HepG2 (cell line): ENCODE measurements around the gene SLIT3. TPM values are rescaled to one million over a fixed set of nuclear protein-coding genes. Genes with fewer than 3 reads are reported as not detected.

ENCODE experiments used
- ATAC-seq: fragments of 200-7000 bp; cut with Tn5 transposase; 3 replicates; pipeline ENCODE4 v1.9.1; 2020; ENCODE audit warnings: mild to moderate bottlenecking, moderate library complexity
- BruUV-seq: library from RNA; stranded (reverse); fragments of 400-500 nt; replicated peaks from 2 replicates; lab custom pipeline; 2021; lab: Mats Ljungman, UMichigan
- CTCF ChIA-PET: fragments of 300-600 bp; formaldehyde crosslinking; extraction: SDS; loops from one replicate; lab custom pipeline; 2021; ENCODE audit warnings: low total read pairs, inconsistent platforms, low intra/inter-chr PET ratio; lab: Yijun Ruan, JAX
- POLR2A ChIA-PET: fragments of 350-600 bp; sonication (Branson Sonifier 250); formaldehyde crosslinking; loops from one replicate; lab custom pipeline; 2020; ENCODE audit warnings: antibody characterized with exemption, inconsistent platforms; lab: Yijun Ruan, JAX
- DNase-seq: peaks from one replicate; pipeline ENCODE4 v3.0.0-alpha.2; 2015; ENCODE audit warnings: low spot score
- FAIRE-seq: peaks from 3 replicates; lab custom pipeline; 2011; peaks lifted over from hg19 to GRCh38; lab: Jason Lieb, UNC
- H2AFZ ChIP-seq: one replicate; pipeline ENCODE4 v1.6.1; 2011; ENCODE audit warnings: low read length, inconsistent platforms
- H3K27ac ChIP-seq: fragments of 300-600 bp; 3 replicates; pipeline ENCODE4 v1.8.0; 2011; ENCODE audit warnings: mixed run types, mild to moderate bottlenecking, mixed read lengths, low read length, inconsistent platforms; ENCODE audit not compliant: insufficient read depth; ENCODE audit errors: extremely low read length
- H3K27me3 ChIP-seq, 2 experiments: fragments of 200-600 bp in 1 of 2; 2 replicates in 1 of 2; 3 replicates in 1 of 2; pipeline versions ENCODE4 v1.6.0 to v1.8.0; 2011; ENCODE audit warnings: low read length in 2 of 2, mild to moderate bottlenecking in 2 of 2, moderate library complexity in 2 of 2, inconsistent platforms in 1 of 2; ENCODE audit not compliant: insufficient read depth in 2 of 2, control insufficient read depth in 1 of 2
- H3K36me3 ChIP-seq, 2 experiments: fragments of 200-600 bp in 1 of 2; replicated peaks in 1 of 2; 2 replicates in 1 of 2; 3 replicates in 1 of 2; pipeline versions ENCODE4 v1.5.1 to v1.8.0; 2011; ENCODE audit warnings: low read length in 2 of 2, inconsistent platforms in 1 of 2; ENCODE audit not compliant: insufficient read depth in 2 of 2, control insufficient read depth in 1 of 2
- H3K4me1 ChIP-seq: 2 replicates; pipeline ENCODE4 v1.5.1; 2012; ENCODE audit warnings: low read length, inconsistent platforms; ENCODE audit not compliant: insufficient read depth
- H3K4me2 ChIP-seq: 2 replicates; pipeline ENCODE4 v1.6.0; 2011; ENCODE audit warnings: low read depth, low read length, inconsistent platforms
- H3K4me3 ChIP-seq, 3 experiments: fragments of 200-600 bp in 1 of 3; sonication (generic), shearing (Covaris generic) in 1 of 3; replicated peaks in 1 of 3; 2 replicates each; pipeline ENCODE4 v1.5.1; 2011 to 2016; ENCODE audit warnings: low read length in 3 of 3, inconsistent platforms in 2 of 3, low read depth in 2 of 3, mild to moderate bottlenecking in 2 of 3, control low read depth in 1 of 3, mixed read lengths in 1 of 3; ENCODE audit not compliant: insufficient read depth in 1 of 3
- H3K79me2 ChIP-seq: one replicate; pipeline ENCODE4 v1.6.1; 2011; ENCODE audit warnings: low read length, inconsistent platforms; ENCODE audit not compliant: insufficient read depth
- H3K9ac ChIP-seq: 2 replicates; pipeline ENCODE4 v1.6.0; 2011; ENCODE audit warnings: mild to moderate bottlenecking, low read depth, low read length, inconsistent platforms; ENCODE audit not compliant: insufficient read depth
- H3K9me3 ChIP-seq: 2 replicates; pipeline ENCODE4 v1.5.1; 2012; ENCODE audit warnings: mild to moderate bottlenecking, low read length
- H4K20me1 ChIP-seq: 2 replicates; pipeline ENCODE4 v1.6.0; 2011; ENCODE audit warnings: inconsistent platforms, mild to moderate bottlenecking, low read length, moderate library complexity; ENCODE audit not compliant: insufficient read depth
- GMEB2 ChIP-seq: IDR thresholded peaks from 2 replicates; pipeline ENCODE4 v1.6.1; 2016; ENCODE audit warnings: missing biosample characterization, missing genetic modification reagents, low read depth
- HOXA7 ChIP-seq: sonication (generic); formaldehyde crosslinking; IDR thresholded peaks from 2 replicates; pipeline ENCODE4 v1.8.1; 2022; ENCODE audit warnings: mild to moderate bottlenecking, missing genetic modification reagents, moderate library complexity
- NR2F1 ChIP-seq, 2 experiments: fragments of 450-650 bp in 1 of 2; formaldehyde crosslinking in 1 of 2; IDR thresholded peaks; 2 replicates each; pipeline versions ENCODE4 v1.5.0 to v1.6.1; 2016 to 2020; ENCODE audit warnings: mild to moderate bottlenecking in 1 of 2, missing compliant biosample characterization in 1 of 2, missing genetic modification reagents in 1 of 2, moderate library complexity in 1 of 2
- SALL2 ChIP-seq: sonication (generic); formaldehyde crosslinking; IDR thresholded peaks from 2 replicates; pipeline ENCODE4 v1.8.1; 2023; ENCODE audit warnings: mild to moderate bottlenecking, missing genetic modification reagents, inconsistent platforms
- SRSF1 ChIP-seq: fragments of 200-400 bp; formaldehyde crosslinking; optimal IDR thresholded peaks from 2 replicates; pipeline ENCODE3; 2017; ENCODE audit warnings: mild to moderate bottlenecking, low read depth, low read length, moderate library complexity
- ZBTB38 ChIP-seq: sonication (generic); formaldehyde crosslinking; IDR thresholded peaks from 2 replicates; pipeline ENCODE4 v1.5.1; 2020; ENCODE audit warnings: mild to moderate bottlenecking, missing genetic modification reagents
- ZEB1 ChIP-seq: IDR thresholded peaks from 2 replicates; pipeline ENCODE4 v1.6.1; 2012; ENCODE audit warnings: mild to moderate bottlenecking, low read depth, inconsistent platforms; ENCODE audit not compliant: insufficient replicate concordance
- ZNF530 ChIP-seq: sonication (generic); formaldehyde crosslinking; IDR thresholded peaks from 2 replicates; pipeline ENCODE4 v1.5.0; 2020; ENCODE audit warnings: low read depth, mild to moderate bottlenecking, missing genetic modification reagents
- ZNF616 ChIP-seq: sonication (generic); formaldehyde crosslinking; IDR thresholded peaks from 2 replicates; pipeline ENCODE4 v1.5.0; 2020; ENCODE audit warnings: low read depth, mild to moderate bottlenecking, missing genetic modification reagents
- WGBS: methylation state at CpG from one replicate; pipeline ENCODE4 v1.1.6; 2017; ENCODE audit warnings: low lambda C conversion rate; 5-methylcytosine and 5-hydroxymethylcytosine counted together
- in situ Hi-C: cut with HindIII; loops from 2 replicates; pipeline ENCODE4 v1.10.0; 2017; ENCODE audit warnings: low pct_unique_long_range_greater_than_20kb; ENCODE audit not compliant: extremely low pct_ligation_motif_present
- intact Hi-C: fragments of 100-400 bp; cut with micrococcal nuclease; formaldehyde crosslinking; loops from one replicate; pipeline ENCODE4 v1.10.0; 2022; ENCODE audit not compliant: unreplicated experiment
- polyA plus RNA-seq, 8 experiments: library from polyadenylated mRNA; depleted of rRNA in 3 of 8; stranded (reverse) in 7 of 8; unstranded in 1 of 8; fragments of >200 nt; fragmentation: Illumina TruSeq in 4 of 8; extraction: Trizol in 4 of 8; gene quantifications; 2 replicates each; pipeline versions ENCODE4 v1.2.1 to v1.2.3, GENCODE V29; 2011 to 2016; ENCODE audit warnings: low read depth in 4 of 8, missing spikeins in 1 of 8, mixed read lengths in 1 of 8; ENCODE audit not compliant: insufficient read depth in 1 of 8
- total RNA-seq, 5 experiments: library from RNA; depleted of rRNA; stranded (reverse); fragments of >200 nt; fragmentation: Illumina TruSeq; extraction: Trizol; gene quantifications; 2 replicates each; pipeline ENCODE4 v1.2.3, GENCODE V29; 2016; ENCODE audit warnings: low read depth in 1 of 5
- TF ChIP-seq, protein P1 (sequence below): sonication (generic); formaldehyde crosslinking; IDR thresholded peaks from 2 replicates; pipeline ENCODE4 v1.4.0; 2020; ENCODE audit warnings: missing genetic modification reagents, mild to moderate bottlenecking, borderline replicate concordance
- TF ChIP-seq, protein P2 (sequence below): sonication (generic); formaldehyde crosslinking; conservative IDR thresholded peaks from 2 replicates; pipeline ENCODE4 v1.5.0; 2020; ENCODE audit warnings: missing genetic modification reagents

The SLIT3 gene
- total and polyA plus RNA-seq, 2 of the 13 experiments (the other 11 are each of a cell fraction or from before 2014, with no cell fraction given), result not detected

DNA sequence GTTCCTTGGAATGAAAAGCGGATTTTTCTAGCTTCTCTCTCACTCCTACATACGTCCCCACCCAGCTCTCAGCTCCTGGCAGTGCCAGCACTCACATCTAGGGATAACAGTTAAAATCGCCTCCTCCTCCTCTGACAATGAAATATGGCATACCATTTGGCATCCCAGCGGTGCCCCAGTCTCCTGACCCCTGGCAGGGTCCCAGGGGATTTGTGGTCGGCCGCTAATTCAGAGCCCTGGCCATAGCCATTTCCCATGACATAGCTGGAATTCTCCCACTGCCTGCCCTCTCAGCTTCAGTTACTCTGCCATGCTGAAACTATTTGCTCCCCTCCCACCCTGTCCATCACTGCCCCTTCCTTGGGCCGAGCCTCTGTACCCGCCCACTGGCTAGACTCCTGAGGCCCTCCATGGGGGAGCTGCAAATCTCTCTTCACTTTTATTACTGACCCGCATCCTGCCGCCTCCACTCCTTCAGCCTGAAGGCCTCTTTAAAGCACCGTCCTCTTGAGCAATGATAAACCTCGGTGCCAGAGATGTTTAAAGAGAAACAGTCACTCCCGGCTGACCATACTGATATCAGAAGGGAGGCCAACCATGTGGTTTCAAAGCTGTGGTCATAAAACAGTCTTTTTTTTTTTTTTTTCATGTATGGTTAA, 139.8 kb downstream of the SLIT3 start:
- Histone ChIP-seq H3K79me2 (no peaks in the 10 kb centered on the region), H3K4me1 (no peaks in the 10 kb centered on the region), H2AFZ (no peak overlapping the region), H3K9ac (no peak overlapping the region), H3K4me3 (no peak overlapping the region), H4K20me1 (no peaks in the 10 kb centered on the region), H3K27me3 (no peaks in the 10 kb centered on the region), H3K4me2 (no peak overlapping the region), H3K36me3 (no peaks in the 10 kb centered on the region), H3K9me3 (no peaks in the 10 kb centered on the region), H3K27ac (no peak overlapping the region)
- DNase-seq (no peak), FAIRE-seq (no peak), ATAC-seq (no peak)
- ChIA-PET CTCF (no interaction called here), POLR2A (no interaction called here)
- BruUV-seq, result no TSS peak
- intact Hi-C loops, result no loop called here
- TF ChIP-seq ZNF530 (no peak), ZNF616 (CRISPR knock-in tag) (no peak), SALL2 (no peak)
- in situ Hi-C loops, result no loop called here
- 7% methylated on average over 13 of the region's 13 CpGs for WGBS

GRCh38 chr5:169160405-169160901, 140.5 kb downstream of the SLIT3 start:
- H3K36me3 ChIP-seq, result no peaks in the 10 kb centered on the region
- no peak overlapping the region for H3K4me3 ChIP-seq
- no peaks in the 10 kb centered on the region for H3K9me3 ChIP-seq
- ATAC-seq (no peak), DNase-seq (no peak), FAIRE-seq (no peak)
- no peaks in the 10 kb centered on the region for H3K79me2 ChIP-seq
- H3K9ac ChIP-seq, result no peak overlapping the region
- H3K27ac ChIP-seq, result no peak overlapping the region
- no peaks in the 10 kb centered on the region for H3K4me1 ChIP-seq
- H2AFZ ChIP-seq, result no peak overlapping the region
- intact Hi-C loops (no loop called here), in situ Hi-C loops (no loop called here)
- no TSS peak for BruUV-seq
- no peaks in the 10 kb centered on the region for H4K20me1 ChIP-seq
- POLR2A ChIA-PET, result no interaction called here
- CTCF ChIA-PET, result no interaction called here
- H3K4me2 ChIP-seq, result no peak overlapping the region
- no peaks in the 10 kb centered on the region for H3K27me3 ChIP-seq
- WGBS, result 42% methylated on average over 6 of the region's 6 CpGs
- TF ChIP-seq ZBTB38 (CRISPR knock-in tag), result no peak
- no peak for TF ChIP-seq GMEB2 (CRISPR knock-in tag)
- no peak for TF ChIP-seq SRSF1
- no peak for TF ChIP-seq NR2F1 (CRISPR knock-in tag; IDR thresholded peaks at IDR 0.05)
- TF ChIP-seq, protein P1, sequence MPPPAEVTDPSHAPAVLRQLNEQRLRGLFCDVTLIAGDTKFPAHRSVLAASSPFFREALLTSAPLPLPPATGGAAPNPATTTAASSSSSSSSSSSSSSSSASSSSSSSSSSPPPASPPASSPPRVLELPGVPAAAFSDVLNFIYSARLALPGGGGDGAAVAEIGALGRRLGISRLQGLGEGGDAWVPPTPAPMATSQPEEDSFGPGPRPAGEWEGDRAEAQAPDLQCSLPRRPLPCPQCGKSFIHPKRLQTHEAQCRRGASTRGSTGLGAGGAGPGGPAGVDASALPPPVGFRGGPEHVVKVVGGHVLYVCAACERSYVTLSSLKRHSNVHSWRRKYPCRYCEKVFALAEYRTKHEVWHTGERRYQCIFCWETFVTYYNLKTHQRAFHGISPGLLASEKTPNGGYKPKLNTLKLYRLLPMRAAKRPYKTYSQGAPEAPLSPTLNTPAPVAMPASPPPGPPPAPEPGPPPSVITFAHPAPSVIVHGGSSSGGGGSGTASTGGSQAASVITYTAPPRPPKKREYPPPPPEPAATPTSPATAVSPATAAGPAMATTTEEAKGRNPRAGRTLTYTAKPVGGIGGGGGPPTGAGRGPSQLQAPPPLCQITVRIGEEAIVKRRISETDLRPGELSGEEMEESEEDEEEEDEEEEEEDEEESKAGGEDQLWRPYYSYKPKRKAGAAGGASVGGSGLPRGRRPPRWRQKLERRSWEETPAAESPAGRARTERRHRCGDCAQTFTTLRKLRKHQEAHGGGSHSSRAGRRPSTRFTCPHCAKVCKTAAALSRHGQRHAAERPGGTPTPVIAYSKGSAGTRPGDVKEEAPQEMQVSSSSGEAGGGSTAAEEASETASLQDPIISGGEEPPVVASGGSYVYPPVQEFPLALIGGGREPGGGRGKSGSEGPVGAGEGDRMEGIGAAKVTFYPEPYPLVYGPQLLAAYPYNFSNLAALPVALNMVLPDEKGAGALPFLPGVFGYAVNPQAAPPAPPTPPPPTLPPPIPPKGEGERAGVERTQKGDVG (CRISPR knock-in tag), result no peak
- TF ChIP-seq ZEB1, result no peak
- TF ChIP-seq, protein P2, sequence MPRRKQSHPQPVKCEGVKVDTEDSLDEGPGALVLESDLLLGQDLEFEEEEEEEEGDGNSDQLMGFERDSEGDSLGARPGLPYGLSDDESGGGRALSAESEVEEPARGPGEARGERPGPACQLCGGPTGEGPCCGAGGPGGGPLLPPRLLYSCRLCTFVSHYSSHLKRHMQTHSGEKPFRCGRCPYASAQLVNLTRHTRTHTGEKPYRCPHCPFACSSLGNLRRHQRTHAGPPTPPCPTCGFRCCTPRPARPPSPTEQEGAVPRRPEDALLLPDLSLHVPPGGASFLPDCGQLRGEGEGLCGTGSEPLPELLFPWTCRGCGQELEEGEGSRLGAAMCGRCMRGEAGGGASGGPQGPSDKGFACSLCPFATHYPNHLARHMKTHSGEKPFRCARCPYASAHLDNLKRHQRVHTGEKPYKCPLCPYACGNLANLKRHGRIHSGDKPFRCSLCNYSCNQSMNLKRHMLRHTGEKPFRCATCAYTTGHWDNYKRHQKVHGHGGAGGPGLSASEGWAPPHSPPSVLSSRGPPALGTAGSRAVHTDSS, result no peak
- no peak for TF ChIP-seq HOXA7 (CRISPR knock-in tag)
